HEK293 (cell line): Measurements from ENCODE around the gene EVX1.
A peak's percentile ranks its signal among the peaks of the same experiment; 100 is the strongest.

Source experiments
- GLI4 ChIP-seq: fragments of 450-650 bp; formaldehyde crosslinking; IDR thresholded peaks from 2 replicates; pipeline ENCODE4 v1.5.1; 2016; ENCODE audit warnings: missing biosample characterization, missing genetic modification characterization
- KLF8 ChIP-seq: fragments of 450-650 bp; formaldehyde crosslinking; IDR thresholded peaks from 2 replicates; pipeline ENCODE4 v1.5.1; 2016; ENCODE audit warnings: missing biosample characterization, missing genetic modification characterization
- WT1 ChIP-seq: fragments of 450-650 bp; formaldehyde crosslinking; IDR thresholded peaks from 2 replicates; pipeline ENCODE4 v1.5.1; 2016; ENCODE audit warnings: missing biosample characterization, missing genetic modification characterization
- ZBTB21 ChIP-seq: fragments of 450-650 bp; formaldehyde crosslinking; IDR thresholded peaks from 2 replicates; pipeline ENCODE4 v1.5.1; 2017; ENCODE audit warnings: missing biosample characterization, missing genetic modification characterization
- ZNF157 ChIP-seq: fragments of 450-650 bp; formaldehyde crosslinking; IDR thresholded peaks from 2 replicates; pipeline ENCODE4 v1.5.1; 2016; ENCODE audit warnings: missing biosample characterization, missing genetic modification characterization
- ZNF202 ChIP-seq: fragments of 450-650 bp; formaldehyde crosslinking; IDR thresholded peaks from 2 replicates; pipeline ENCODE4 v1.5.1; 2016; ENCODE audit warnings: missing biosample characterization, missing genetic modification characterization, borderline replicate concordance
- ZNF404 ChIP-seq: fragments of 450-650 bp; formaldehyde crosslinking; IDR thresholded peaks from 2 replicates; pipeline ENCODE4 v1.5.1; 2017; ENCODE audit warnings: missing biosample characterization, missing genetic modification characterization
- ZNF423 ChIP-seq: fragments of 450-650 bp; formaldehyde crosslinking; IDR thresholded peaks from 2 replicates; pipeline ENCODE4 v1.5.1; 2016; ENCODE audit warnings: missing biosample characterization, missing genetic modification characterization
- ZNF473 ChIP-seq: fragments of 450-650 bp; formaldehyde crosslinking; IDR thresholded peaks from 2 replicates; pipeline ENCODE4 v1.5.1; 2017; ENCODE audit warnings: missing biosample characterization, missing genetic modification characterization
- ZNF529 ChIP-seq: fragments of 450-650 bp; formaldehyde crosslinking; IDR thresholded peaks from 2 replicates; pipeline ENCODE4 v1.5.1; 2017; ENCODE audit warnings: missing genetic modification characterization, missing biosample characterization; ENCODE audit not compliant: insufficient replicate concordance
- ZNF555 ChIP-seq: fragments of 450-650 bp; formaldehyde crosslinking; conservative IDR thresholded peaks from 2 replicates; pipeline ENCODE4 v1.5.1; 2017; ENCODE audit warnings: missing biosample characterization, mild to moderate bottlenecking, missing genetic modification characterization, inconsistent platforms
- ZNF561 ChIP-seq: fragments of 450-650 bp; IDR thresholded peaks from 2 replicates; pipeline ENCODE4 v1.5.1; 2018; ENCODE audit warnings: missing biosample characterization, missing genetic modification characterization, borderline replicate concordance
- ZNF707 ChIP-seq: fragments of 450-650 bp; formaldehyde crosslinking; IDR thresholded peaks from 2 replicates; pipeline ENCODE4 v1.5.1; 2016; ENCODE audit warnings: missing biosample characterization, missing genetic modification characterization
- ZNF76 ChIP-seq: fragments of 450-650 bp; formaldehyde crosslinking; IDR thresholded peaks from 2 replicates; pipeline ENCODE4; 2016; ENCODE audit warnings: low read depth, missing biosample characterization, missing genetic modification characterization, borderline replicate concordance
- ZNF843 ChIP-seq: fragments of 450-650 bp; formaldehyde crosslinking; IDR thresholded peaks from 2 replicates; pipeline ENCODE4 v1.5.1; 2016; ENCODE audit warnings: missing biosample characterization, missing genetic modification characterization
- TF ChIP-seq, protein P1 (sequence below): fragments of 450-650 bp; IDR thresholded peaks from 2 replicates; pipeline ENCODE4 v1.5.1; 2018; ENCODE audit warnings: missing biosample characterization, mild to moderate bottlenecking, missing genetic modification characterization
- TF ChIP-seq, protein P2 (sequence below): fragments of 450-650 bp; formaldehyde crosslinking; IDR thresholded peaks from 2 replicates; pipeline ENCODE4 v1.5.1; 2016; ENCODE audit warnings: missing biosample characterization, missing genetic modification characterization
- TF ChIP-seq, protein P3 (sequence below): fragments of 450-650 bp; formaldehyde crosslinking; IDR thresholded peaks from 2 replicates; pipeline ENCODE4 v1.5.0; 2017; ENCODE audit warnings: missing biosample characterization, missing genetic modification characterization, borderline replicate concordance
- TF ChIP-seq, protein P4 (sequence below): fragments of 450-650 bp; formaldehyde crosslinking; IDR thresholded peaks from 2 replicates; pipeline ENCODE4 v1.5.1; 2016; ENCODE audit warnings: missing biosample characterization, missing genetic modification characterization
- TF ChIP-seq, protein P5 (sequence below): fragments of 450-650 bp; formaldehyde crosslinking; IDR thresholded peaks from 2 replicates; pipeline ENCODE4 v1.5.1; 2016; ENCODE audit warnings: missing biosample characterization, missing genetic modification characterization
- TF ChIP-seq, protein P6 (sequence below): fragments of 450-650 bp; formaldehyde crosslinking; IDR thresholded peaks from 2 replicates; pipeline ENCODE4 v1.5.1; 2017; ENCODE audit warnings: missing biosample characterization, missing genetic modification characterization
- TF ChIP-seq, protein P7 (sequence below): fragments of 450-650 bp; formaldehyde crosslinking; IDR thresholded peaks from 2 replicates; pipeline ENCODE4 v1.5.1; 2016; ENCODE audit warnings: missing biosample characterization, missing genetic modification characterization

The EVX1 gene

DNA sequence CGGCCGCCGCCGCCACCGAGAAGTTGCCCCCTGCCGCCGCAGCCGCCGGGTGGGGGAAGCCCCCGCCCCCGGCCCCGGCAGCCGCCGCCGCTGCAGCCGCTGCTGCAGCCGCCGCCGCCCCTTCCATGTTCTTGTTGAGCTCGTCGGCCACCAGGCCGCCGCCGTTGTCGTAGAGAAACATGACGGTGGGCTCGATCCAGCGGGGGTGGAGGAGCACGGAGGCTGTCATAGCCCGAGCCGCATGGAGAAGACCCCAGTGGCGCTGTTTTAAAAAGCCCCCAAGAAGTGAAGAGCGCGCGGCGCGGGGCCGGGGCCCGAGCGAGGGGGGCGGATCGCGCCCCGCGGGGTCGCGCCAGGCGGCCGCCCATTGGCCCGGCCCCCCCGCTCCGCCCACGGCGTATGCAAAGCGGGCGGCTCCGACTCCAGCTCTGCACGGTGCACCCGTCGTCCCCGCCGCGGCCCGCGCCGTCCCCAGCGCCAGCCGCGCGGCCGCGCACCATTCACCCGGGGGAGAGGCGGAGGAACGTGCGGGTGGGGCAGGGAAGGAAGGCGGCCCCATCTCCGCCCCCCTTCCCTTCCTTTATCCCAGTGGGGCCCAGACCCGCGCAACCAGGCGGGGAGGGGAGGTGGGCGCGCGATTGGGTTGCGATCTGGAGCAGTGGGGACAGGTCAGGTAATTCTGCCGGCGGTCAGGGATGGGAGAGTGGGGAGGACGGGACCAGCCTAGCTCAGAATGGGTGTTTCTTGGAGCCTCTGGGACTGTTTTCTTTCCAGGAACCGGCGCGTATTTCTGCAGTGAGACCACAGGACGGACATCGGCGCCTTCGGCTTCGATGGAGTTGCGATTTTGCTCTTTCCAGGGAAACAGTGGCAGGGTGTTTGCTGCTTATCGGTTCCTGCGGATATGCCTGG is 42.5 kb upstream of the EVX1 start, which contains the start of gene HOXA13 (continued):
- TF ChIP-seq, protein P1, sequence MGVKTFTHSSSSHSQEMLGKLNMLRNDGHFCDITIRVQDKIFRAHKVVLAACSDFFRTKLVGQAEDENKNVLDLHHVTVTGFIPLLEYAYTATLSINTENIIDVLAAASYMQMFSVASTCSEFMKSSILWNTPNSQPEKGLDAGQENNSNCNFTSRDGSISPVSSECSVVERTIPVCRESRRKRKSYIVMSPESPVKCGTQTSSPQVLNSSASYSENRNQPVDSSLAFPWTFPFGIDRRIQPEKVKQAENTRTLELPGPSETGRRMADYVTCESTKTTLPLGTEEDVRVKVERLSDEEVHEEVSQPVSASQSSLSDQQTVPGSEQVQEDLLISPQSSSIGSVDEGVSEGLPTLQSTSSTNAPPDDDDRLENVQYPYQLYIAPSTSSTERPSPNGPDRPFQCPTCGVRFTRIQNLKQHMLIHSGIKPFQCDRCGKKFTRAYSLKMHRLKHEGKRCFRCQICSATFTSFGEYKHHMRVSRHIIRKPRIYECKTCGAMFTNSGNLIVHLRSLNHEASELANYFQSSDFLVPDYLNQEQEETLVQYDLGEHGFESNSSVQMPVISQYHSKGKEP (tag by site-specific recombination) = peak; percentile 50; the same call in 1 of the 2 replicates
- 0 out of 2 replicates have a peak, but pooled peaks have one; percentile 41 for TF ChIP-seq ZNF423 (tag by site-specific recombination)
- TF ChIP-seq ZNF843 (tag by site-specific recombination) = no peak
- TF ChIP-seq, protein P2, sequence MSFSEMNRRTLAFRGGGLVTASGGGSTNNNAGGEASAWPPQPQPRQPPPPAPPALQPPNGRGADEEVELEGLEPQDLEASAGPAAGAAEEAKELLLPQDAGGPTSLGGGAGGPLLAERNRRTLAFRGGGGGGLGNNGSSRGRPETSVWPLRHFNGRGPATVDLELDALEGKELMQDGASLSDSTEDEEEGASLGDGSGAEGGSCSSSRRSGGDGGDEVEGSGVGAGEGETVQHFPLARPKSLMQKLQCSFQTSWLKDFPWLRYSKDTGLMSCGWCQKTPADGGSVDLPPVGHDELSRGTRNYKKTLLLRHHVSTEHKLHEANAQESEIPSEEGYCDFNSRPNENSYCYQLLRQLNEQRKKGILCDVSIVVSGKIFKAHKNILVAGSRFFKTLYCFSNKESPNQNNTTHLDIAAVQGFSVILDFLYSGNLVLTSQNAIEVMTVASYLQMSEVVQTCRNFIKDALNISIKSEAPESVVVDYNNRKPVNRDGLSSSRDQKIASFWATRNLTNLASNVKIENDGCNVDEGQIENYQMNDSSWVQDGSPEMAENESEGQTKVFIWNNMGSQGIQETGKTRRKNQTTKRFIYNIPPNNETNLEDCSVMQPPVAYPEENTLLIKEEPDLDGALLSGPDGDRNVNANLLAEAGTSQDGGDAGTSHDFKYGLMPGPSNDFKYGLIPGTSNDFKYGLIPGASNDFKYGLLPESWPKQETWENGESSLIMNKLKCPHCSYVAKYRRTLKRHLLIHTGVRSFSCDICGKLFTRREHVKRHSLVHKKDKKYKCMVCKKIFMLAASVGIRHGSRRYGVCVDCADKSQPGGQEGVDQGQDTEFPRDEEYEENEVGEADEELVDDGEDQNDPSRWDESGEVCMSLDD (tag by site-specific recombination) = no peak
- TF ChIP-seq ZNF555 (tag by site-specific recombination) = no peak
- TF ChIP-seq, protein P3, sequence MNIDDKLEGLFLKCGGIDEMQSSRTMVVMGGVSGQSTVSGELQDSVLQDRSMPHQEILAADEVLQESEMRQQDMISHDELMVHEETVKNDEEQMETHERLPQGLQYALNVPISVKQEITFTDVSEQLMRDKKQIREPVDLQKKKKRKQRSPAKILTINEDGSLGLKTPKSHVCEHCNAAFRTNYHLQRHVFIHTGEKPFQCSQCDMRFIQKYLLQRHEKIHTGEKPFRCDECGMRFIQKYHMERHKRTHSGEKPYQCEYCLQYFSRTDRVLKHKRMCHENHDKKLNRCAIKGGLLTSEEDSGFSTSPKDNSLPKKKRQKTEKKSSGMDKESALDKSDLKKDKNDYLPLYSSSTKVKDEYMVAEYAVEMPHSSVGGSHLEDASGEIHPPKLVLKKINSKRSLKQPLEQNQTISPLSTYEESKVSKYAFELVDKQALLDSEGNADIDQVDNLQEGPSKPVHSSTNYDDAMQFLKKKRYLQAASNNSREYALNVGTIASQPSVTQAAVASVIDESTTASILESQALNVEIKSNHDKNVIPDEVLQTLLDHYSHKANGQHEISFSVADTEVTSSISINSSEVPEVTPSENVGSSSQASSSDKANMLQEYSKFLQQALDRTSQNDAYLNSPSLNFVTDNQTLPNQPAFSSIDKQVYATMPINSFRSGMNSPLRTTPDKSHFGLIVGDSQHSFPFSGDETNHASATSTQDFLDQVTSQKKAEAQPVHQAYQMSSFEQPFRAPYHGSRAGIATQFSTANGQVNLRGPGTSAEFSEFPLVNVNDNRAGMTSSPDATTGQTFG (tag by site-specific recombination) = no peak
- no peak for TF ChIP-seq WT1 (tag by site-specific recombination)
- no peak for TF ChIP-seq ZNF157 (tag by site-specific recombination)
- TF ChIP-seq ZNF76 (tag by site-specific recombination) = peak; percentile 70
- no peak for TF ChIP-seq ZNF473 (tag by site-specific recombination)
- TF ChIP-seq, protein P4, sequence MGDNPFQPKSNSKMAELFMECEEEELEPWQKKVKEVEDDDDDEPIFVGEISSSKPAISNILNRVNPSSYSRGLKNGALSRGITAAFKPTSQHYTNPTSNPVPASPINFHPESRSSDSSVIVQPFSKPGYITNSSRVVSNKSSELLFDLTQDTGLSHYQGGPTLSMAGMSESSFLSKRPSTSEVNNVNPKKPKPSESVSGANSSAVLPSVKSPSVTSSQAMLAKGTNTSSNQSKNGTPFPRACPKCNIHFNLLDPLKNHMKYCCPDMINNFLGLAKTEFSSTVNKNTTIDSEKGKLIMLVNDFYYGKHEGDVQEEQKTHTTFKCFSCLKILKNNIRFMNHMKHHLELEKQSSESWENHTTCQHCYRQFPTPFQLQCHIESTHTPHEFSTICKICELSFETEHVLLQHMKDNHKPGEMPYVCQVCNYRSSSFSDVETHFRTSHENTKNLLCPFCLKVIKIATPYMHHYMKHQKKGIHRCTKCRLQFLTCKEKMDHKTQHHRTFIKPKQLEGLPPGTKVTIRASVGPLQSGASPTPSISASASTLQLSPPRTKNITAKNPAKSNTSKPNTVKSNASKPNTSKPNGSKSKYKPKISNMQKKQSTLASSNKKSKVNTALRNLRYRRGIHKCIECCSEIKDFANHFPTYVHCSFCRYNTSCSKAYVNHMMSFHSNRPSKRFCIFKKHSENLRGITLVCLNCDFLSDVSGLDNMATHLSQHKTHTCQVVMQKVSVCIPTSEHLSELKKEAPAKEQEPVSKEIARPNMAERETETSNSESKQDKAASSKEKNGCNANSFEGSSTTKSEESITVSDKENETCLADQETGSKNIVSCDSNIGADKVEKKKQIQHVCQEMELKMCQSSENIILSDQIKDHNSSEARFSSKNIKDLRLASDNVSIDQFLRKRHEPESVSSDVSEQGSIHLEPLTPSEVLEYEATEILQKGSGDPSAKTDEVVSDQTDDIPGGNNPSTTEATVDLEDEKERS (tag by site-specific recombination) = no peak
- TF ChIP-seq, protein P5, sequence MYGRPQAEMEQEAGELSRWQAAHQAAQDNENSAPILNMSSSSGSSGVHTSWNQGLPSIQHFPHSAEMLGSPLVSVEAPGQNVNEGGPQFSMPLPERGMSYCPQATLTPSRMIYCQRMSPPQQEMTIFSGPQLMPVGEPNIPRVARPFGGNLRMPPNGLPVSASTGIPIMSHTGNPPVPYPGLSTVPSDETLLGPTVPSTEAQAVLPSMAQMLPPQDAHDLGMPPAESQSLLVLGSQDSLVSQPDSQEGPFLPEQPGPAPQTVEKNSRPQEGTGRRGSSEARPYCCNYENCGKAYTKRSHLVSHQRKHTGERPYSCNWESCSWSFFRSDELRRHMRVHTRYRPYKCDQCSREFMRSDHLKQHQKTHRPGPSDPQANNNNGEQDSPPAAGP = peak; percentile 55; the same call in 1 of the 2 replicates
- TF ChIP-seq, protein P6, sequence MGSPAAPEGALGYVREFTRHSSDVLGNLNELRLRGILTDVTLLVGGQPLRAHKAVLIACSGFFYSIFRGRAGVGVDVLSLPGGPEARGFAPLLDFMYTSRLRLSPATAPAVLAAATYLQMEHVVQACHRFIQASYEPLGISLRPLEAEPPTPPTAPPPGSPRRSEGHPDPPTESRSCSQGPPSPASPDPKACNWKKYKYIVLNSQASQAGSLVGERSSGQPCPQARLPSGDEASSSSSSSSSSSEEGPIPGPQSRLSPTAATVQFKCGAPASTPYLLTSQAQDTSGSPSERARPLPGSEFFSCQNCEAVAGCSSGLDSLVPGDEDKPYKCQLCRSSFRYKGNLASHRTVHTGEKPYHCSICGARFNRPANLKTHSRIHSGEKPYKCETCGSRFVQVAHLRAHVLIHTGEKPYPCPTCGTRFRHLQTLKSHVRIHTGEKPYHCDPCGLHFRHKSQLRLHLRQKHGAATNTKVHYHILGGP (tag by site-specific recombination) = peak; percentile 63
- TF ChIP-seq ZNF529 = no peak
- no peak for TF ChIP-seq ZNF404
- TF ChIP-seq ZNF561 (tag by site-specific recombination) = no peak
- no peak for TF ChIP-seq GLI4 (tag by site-specific recombination)
- TF ChIP-seq, protein P7, sequence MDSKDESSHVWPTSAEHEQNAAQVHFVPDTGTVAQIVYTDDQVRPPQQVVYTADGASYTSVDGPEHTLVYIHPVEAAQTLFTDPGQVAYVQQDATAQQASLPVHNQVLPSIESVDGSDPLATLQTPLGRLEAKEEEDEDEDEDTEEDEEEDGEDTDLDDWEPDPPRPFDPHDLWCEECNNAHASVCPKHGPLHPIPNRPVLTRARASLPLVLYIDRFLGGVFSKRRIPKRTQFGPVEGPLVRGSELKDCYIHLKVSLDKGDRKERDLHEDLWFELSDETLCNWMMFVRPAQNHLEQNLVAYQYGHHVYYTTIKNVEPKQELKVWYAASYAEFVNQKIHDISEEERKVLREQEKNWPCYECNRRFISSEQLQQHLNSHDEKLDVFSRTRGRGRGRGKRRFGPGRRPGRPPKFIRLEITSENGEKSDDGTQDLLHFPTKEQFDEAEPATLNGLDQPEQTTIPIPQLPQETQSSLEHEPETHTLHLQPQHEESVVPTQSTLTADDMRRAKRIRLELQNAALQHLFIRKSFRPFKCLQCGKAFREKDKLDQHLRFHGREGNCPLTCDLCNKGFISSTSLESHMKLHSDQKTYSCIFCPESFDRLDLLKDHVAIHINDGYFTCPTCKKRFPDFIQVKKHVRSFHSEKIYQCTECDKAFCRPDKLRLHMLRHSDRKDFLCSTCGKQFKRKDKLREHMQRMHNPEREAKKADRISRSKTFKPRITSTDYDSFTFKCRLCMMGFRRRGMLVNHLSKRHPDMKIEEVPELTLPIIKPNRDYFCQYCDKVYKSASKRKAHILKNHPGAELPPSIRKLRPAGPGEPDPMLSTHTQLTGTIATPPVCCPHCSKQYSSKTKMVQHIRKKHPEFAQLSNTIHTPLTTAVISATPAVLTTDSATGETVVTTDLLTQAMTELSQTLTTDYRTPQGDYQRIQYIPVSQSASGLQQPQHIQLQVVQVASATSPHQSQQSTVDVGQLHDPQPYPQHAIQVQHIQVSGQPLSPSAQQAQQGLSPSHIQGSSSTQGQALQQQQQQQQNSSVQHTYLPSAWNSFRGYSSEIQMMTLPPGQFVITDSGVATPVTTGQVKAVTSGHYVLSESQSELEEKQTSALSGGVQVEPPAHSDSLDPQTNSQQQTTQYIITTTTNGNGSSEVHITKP = peak; percentile 80
- TF ChIP-seq ZBTB21 (tag by site-specific recombination) = no peak
- no peak for TF ChIP-seq ZNF707 (tag by site-specific recombination)
- TF ChIP-seq KLF8 = peak; percentile 93
- no peak for TF ChIP-seq ZNF202
